GM18861 (cell line): Measurements from ENCODE around the gene SARNP.
"Not testable (repeated sequence)": the region's sequence is repeated elsewhere in the genome, so short reads cannot be mapped to it uniquely, and the experiment has no call there.

Experiments
- ATAC-seq: cut with Tn5 transposase; IDR thresholded peaks from one replicate; pipeline ENCODE4 v1.9.1; 2021; ENCODE audit not compliant: unreplicated experiment

The SARNP gene

GRCh38 chr12:55797068-55797467 lies 20.5 kb downstream of the SARNP start:
- ATAC-seq, result no peak

GRCh38 chr12:55795950-55796349 lies 21.6 kb downstream of the SARNP start:
- no peak for ATAC-seq

GRCh38 chr12:55789893-55790292 lies 27.6 kb downstream of the SARNP start:
- ATAC-seq, result no peak

- ATAC-seq, result no peak
Observed at GRCh38 chr12:55789171-55789570, 28.4 kb downstream of the SARNP start.

DNA sequence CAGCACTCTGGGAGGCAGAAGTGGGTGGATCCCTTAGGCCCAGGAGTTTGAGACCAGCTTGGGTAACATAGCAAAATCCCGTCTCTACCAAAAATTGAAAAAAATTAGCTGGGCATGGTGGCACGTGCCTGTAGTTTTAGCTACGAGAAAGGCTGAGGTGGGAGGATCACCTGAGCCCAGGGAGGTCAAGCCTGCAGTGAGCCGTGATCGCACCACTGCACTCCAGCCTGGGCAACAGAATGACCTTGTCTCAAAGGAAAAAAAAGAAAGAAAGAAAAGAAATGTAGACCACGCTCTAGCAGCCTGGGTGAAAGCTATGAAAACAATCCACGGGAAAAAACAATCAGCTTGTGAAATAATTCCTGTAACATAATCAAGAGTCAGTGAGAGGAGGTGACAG lies 29.0 kb downstream of the SARNP start:
- no peak for ATAC-seq

GRCh38 chr12:55780685-55781084 lies 36.8 kb downstream of the SARNP start:
- ATAC-seq, result no peak

DNA sequence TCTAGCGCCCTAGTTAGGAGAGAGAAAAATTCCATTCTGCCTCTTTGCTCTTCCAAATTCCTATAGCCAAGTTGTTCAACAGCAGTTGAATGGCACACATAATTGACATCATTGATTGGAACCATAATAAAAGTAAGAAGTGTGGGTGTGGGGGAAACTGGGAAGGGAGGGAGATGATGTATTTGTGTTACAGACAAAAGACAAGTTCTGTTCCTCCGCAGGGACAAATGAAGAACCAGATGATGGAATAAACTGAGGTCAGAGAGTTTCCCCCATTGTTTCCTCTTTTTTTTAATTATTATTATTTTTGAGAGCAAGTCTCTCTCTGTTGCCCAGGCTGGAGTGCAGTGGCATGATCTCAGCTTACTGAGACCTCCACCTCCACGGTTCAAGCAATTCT lies 39.7 kb downstream of the SARNP start:
- ATAC-seq, result no peak

- no peak for ATAC-seq
Observed at GRCh38 chr12:55771736-55772135, 45.8 kb downstream of the SARNP start.

DNA sequence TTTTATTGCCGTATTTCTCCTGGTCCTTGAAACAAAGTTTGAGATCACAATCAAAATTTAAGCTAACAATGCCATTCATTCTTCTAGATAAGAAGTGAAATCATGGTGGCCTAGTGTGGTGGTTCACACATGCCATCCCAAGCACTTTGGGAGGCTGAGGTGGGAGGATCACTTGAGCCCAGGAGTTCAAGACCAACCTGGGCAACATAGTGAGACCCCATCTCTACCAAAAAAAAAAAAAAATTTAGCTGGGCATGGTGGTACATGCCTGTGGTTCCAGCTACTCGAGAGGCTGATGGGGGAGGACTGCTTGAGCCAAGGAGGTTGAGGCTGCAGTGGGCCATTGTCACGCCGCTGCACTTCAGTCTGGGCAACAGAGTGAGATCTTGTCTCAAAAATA lies 50.4 kb downstream of the SARNP start:
- no peak for ATAC-seq

GRCh38 chr12:55765736-55766290 lies 51.7 kb downstream of the SARNP start:
- ATAC-seq, result no peak

- ATAC-seq, result no peak
Observed at GRCh38 chr12:55762646-55763045, 54.9 kb downstream of the SARNP start.

GRCh38 chr12:55760663-55761062 lies 56.9 kb downstream of the SARNP start:
- ATAC-seq, result no peak

- ATAC-seq, result not testable (repeated sequence)
Observed at GRCh38 chr12:55758575-55758974, 58.9 kb downstream of the SARNP start.

DNA sequence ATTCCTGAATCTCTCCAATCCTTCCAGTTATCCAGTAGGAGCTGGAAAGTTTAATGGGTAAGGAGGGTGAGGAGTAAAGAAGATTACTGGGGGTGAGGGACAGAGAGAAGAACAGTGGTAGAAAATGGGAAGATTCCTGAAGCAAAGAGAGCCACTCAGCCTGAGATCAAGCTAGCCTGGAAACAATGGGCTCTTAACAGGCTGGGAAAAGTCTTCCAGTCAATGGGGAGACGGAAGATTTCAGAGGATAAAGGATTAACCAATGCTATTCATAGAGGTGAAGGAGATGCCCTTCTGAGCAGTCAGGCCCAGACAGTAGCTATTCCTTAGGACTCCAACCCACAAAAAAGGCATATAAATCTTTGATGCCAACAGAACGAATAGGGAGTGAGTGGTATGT lies 59.8 kb downstream of the SARNP start:
- no peak for ATAC-seq

- ATAC-seq, result no peak
Observed at GRCh38 chr12:55755246-55755645, 62.3 kb downstream of the SARNP start.

GRCh38 chr12:55748230-55748993 lies 69.1 kb downstream of the SARNP start:
- ATAC-seq, result no peak

DNA sequence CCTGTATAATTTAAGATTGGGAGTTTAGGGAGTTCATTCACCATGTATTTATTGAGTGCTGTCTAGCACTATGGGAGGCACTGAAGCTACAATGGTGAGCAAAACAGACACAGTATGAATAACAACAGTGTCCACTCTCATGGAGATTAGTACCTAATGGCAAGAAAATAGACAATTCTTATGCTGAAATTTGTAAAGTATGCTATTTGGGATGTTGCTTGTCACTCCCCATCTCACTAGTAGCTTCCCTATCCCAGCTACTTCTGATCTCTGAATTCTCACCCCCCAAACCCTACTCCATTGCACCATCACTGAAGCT lies 70.7 kb downstream of the SARNP start:
- ATAC-seq, result no peak

- ATAC-seq, result no peak
Observed at GRCh38 chr12:55746174-55746912, 71.2 kb downstream of the SARNP start.

DNA sequence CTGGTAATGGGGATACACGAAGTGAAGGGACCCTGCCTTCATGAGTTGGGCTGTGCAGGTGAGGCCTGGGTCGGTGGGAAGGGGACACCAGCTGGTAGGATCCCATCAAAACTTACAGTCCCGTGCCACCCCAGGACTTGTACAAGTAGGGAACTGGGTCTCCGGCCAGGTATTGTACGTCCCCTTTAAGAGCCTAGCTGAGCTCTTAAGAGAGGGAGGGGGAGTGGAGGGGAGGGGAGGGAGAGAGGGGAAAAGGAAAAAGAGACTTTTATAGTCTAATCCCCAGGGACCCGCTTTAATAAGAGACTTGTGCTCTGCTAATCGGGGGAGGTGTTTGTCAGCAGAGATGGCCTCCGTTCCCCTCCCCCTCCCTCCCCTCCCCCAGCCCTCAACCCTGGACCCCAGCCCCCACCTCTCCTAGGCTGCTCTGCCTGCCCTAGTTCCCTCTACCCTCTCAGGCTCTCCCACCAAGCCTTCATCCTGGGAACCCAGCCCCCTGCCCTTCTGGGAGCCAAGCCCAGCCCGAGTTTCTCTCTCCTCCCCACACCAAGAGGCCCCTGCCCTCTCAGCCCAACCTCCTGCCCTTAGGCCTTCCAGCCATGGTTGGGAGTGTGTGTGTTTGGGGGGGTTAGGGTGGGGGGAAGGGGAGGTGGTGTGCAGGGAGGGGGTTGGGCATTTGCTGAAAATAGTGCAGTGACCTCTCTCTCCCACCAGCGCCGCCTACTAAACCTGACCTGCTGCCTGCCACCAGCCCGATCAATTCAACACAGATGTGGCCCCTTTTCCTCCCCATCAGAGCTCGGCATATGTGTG lies 72.0 kb downstream of the SARNP start:
- no peak for ATAC-seq

DNA sequence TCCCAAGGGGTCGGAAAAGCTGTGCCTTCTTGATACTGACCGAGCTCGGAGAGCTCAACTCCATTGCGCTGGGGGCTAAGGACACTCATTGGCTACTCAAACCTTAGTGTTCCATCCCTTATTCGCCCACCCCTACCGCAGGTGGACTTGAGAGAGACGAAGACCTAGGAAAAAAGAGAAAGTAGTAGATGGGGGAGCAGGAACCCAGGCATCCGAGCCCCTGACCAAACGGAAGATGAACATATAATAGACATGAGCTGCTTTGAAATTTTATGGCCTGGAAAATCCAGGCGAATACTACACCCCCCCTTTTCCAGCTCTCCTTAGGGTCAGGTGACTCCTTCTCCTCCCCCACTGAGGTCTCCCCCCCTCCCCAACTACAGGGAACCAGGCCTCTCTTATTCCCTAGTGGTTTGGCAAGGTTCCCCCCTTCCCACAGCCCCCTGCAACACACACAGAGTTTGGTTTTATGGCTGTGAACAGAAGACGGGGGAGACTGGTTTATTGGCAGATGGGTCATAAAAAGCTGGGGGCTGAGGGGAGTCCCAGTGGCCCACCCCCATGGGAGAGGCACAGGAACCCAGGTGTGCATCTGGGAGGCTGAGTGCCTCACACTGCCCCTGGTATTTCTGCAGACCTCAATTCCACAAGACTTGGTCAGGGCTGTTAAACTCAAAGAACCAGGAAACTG lies 73.0 kb downstream of the SARNP start:
- no peak for ATAC-seq
